NCI-H526 (cell line): Measurements from ENCODE around the gene RAB40C.
A peak's percentile ranks its signal among the peaks of the same experiment; 100 is the strongest.

ENCODE experiments used
- DNase-seq, 2 experiments: peaks; one replicate each; lab custom pipeline; 2025; lab: John Stamatoyannopoulos, UW

Gene RAB40C

GRCh38 chr16:559411-560203 lies 30.3 kb upstream of the RAB40C start:
- no peak for DNase-seq

- DNase-seq: no peak
Measured at GRCh38 chr16:560204-560700, 29.6 kb upstream of the RAB40C start, which contains the start of gene PRR35. Gene PRR35 (plus strand): TSS chr16:560394. CDS start chr16:563295, 2,901 bp downstream.

GRCh38 chr16:560701-561412 lies 29.0 kb upstream of the RAB40C start:
- no peak for DNase-seq

- DNase-seq: no peak
Measured at GRCh38 chr16:561413-561794, 28.5 kb upstream of the RAB40C start.

- no peak for DNase-seq
Measured at GRCh38 chr16:561957-562938, 27.6 kb upstream of the RAB40C start.

GRCh38 chr16:563072-563644 lies 26.7 kb upstream of the RAB40C start:
- DNase-seq: no peak

GRCh38 chr16:564690-565418 lies 25.0 kb upstream of the RAB40C start:
- no peak for DNase-seq

- DNase-seq: no peak
Measured at GRCh38 chr16:565419-566330, 24.2 kb upstream of the RAB40C start.

- DNase-seq: peak in 1 of 2 experiments; percentile 61
Measured at GRCh38 chr16:566475-567372, 23.1 kb upstream of the RAB40C start, which contains the start of gene NHLRC4. Gene NHLRC4 (plus strand): TSS chr16:567005. CDS start chr16:568048, 1,043 bp downstream.

GRCh38 chr16:567373-568256 lies 22.3 kb upstream of the RAB40C start:
- no peak for DNase-seq

- DNase-seq: no peak
Measured at GRCh38 chr16:568401-569258, 21.2 kb upstream of the RAB40C start.

- DNase-seq: peak in 1 of 2 experiments; percentile 56
Measured at GRCh38 chr16:569445-570254, 20.2 kb upstream of the RAB40C start, which contains the start of gene PIGQ. Gene PIGQ (plus strand): TSS chr16:569968. CDS start chr16:574075, 4,107 bp downstream.

- DNase-seq: no peak
Measured at GRCh38 chr16:572865-573650, 16.8 kb upstream of the RAB40C start.

- no peak for DNase-seq
Measured at GRCh38 chr16:574021-574760, 15.7 kb upstream of the RAB40C start.
